ENCODE results near the gene AIPL1.

The AIPL1 gene

GRCh38 chr17:6465206-6466003, 30.5 kb upstream of the AIPL1 start:
- no peak for DNase-seq

GRCh38 chr17:6464446-6465041, 29.6 kb upstream of the AIPL1 start:
- DNase-seq, result no peak

- DNase-seq, result no peak
These were observed 28.9 kb upstream of the AIPL1 start for GRCh38 chr17:6463616-6464445.

- no peak for DNase-seq
These were observed 27.8 kb upstream of the AIPL1 start for GRCh38 chr17:6462692-6463091.

GRCh38 chr17:6461792-6462524, 27.0 kb upstream of the AIPL1 start:
- DNase-seq, result no peak

GRCh38 chr17:6461246-6461645, 26.3 kb upstream of the AIPL1 start:
- DNase-seq, result no peak

- no peak for DNase-seq
These were observed 25.7 kb upstream of the AIPL1 start for GRCh38 chr17:6460531-6461161.

- no peak for DNase-seq
These were observed 23.6 kb upstream of the AIPL1 start for GRCh38 chr17:6458460-6458950.

- DNase-seq, result no peak
These were observed 23.0 kb upstream of the AIPL1 start for GRCh38 chr17:6457688-6458459.

GRCh38 chr17:6456914-6457687, 22.2 kb upstream of the AIPL1 start:
- DNase-seq, result no peak

GRCh38 chr17:6456321-6456720, 21.4 kb upstream of the AIPL1 start:
- DNase-seq, result no peak

GRCh38 chr17:6455321-6455705, 20.4 kb upstream of the AIPL1 start:
- no peak for DNase-seq

- no peak for DNase-seq
These were observed 19.8 kb upstream of the AIPL1 start for GRCh38 chr17:6454495-6455320.

GRCh38 chr17:6453279-6454024, 18.5 kb upstream of the AIPL1 start:
- DNase-seq, result no peak

- DNase-seq, result no peak
These were observed 17.7 kb upstream of the AIPL1 start for GRCh38 chr17:6452471-6453266.

- no peak for DNase-seq
These were observed 16.3 kb upstream of the AIPL1 start for GRCh38 chr17:6450926-6451832.

GRCh38 chr17:6449307-6449706, 14.4 kb upstream of the AIPL1 start:
- no peak for DNase-seq

All from fibroblast of skin of abdomen (primary cell).